Activated effector memory CD4-positive, alpha-beta T cell treated with anti-CD3 and anti-CD28 coated beads, Interleukin-2, amount 50 U/mL, for 16 hours (primary cell): ENCODE data around the gene GLYATL3.
"Not testable (repeated sequence)": the region's sequence is repeated elsewhere in the genome, so short reads cannot be mapped to it uniquely, and the experiment has no call there.

ENCODE experiments used
- DNase-seq: peaks from one replicate; pipeline ENCODE4 v3.0.0-alpha.2; 2020

The GLYATL3 gene

DNA sequence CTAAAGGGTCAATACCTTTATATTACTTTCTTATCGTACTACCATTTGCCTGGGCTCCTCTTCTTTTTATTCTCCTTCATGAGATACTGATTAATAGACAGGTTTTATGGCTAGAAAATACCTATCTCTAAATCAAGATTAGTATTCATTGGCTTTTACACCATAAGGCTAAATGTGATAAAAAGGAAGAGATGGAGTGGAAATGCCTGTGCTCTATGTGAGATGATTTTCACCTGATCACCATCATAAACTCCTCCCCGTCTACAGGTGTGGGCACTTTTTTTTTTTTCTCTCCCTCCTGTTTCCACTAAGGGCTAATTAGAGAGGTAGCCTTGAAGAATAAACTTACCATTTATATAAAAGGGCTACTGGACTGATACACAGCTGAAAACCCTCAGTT lies at the start of gene GLYATL3:
Gene GLYATL3 (plus strand): TSS at position 301 of the 400 bp plus-strand sequence. CDS start 12,068 bp downstream, outside the sequence.
- DNase-seq: no peak

GRCh38 chr6:49453221-49453620 lies 46.5 kb upstream of the GLYATL3 start:
- DNase-seq: no peak

GRCh38 chr6:49454787-49455709 lies 44.7 kb upstream of the GLYATL3 start:
- no peak for DNase-seq

DNA sequence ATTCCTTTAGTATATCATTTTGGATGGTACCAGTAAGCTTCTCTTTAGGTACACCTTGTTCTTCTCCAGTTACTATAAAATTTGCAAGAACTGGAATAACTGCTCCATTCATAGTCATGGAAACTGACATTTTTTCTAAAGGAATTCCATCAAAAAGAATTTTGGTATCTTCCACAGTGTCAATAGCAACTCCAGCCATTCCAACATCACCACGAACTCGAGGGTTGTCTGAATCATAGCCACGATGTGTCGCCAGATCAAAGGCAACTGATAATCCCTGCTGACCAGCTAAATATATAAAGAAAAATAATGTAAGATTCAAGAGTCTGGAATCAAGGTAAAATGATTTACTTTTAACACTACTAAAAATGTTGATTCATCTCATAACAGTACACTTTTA lies 42.0 kb upstream of the GLYATL3 start:
- no peak for DNase-seq

DNA sequence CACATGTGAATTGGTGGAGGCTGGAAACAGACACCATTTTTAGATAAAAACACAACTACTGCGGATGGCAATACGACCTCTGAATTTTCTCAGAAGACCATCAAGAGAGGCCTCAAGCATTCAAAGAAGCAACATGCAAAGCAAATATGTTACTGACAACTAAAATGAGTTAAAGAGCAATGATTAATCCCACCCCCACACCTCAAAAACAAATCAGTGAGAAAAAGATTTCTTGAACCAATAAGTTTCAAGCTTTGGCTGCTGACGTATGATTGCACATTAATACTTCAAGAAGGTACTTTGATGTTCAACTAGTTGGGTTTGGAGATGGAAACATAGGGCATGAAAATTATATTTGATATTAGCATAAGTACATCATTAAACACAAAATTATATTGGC lies 37.7 kb upstream of the GLYATL3 start:
- DNase-seq: no peak

DNA sequence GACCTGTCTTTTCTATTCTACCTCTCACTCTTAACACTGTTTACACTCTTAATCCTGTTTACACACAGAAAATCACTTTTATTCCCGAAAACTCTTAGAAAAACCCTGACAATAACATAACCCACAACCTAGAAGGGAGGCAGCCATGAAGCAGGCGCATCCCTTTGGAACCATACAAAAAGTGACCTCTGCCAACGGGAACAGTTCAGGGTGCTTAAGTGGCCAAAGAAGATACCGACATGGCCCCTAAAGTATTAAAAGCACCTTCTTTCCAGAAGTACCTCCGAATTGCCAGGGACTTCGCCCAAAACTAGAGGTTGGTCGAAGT lies 37.2 kb upstream of the GLYATL3 start:
- DNase-seq: no peak

GRCh38 chr6:49462927-49463611 lies 36.7 kb upstream of the GLYATL3 start, which contains the start of the genes CENPQ and MMUT:
Gene CENPQ (plus strand): TSS chr6:49463370. CDS start chr6:49470177, 6,807 bp downstream.
Gene MMUT (minus strand): TSS chr6:49463253. CDS start chr6:49459466, 3,787 bp downstream.
- peak; percentile 95 for DNase-seq

DNA sequence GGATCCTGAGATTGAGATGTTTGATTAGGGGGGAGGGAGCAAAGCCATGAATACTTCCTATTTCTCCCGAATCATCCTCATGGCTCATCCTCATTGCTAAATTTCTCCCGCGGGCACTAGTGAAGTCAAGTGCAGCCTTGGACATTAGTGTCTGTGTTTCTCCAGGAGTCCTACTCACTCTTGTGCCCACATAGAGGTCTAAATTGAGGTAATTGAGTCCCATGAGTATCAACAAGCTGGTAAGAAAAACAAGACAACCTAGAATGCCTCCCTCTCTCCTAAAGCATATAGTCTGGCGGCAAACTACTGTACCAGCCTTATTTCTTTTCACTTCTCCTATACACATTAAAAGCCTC lies 36.1 kb upstream of the GLYATL3 start:
- no peak for DNase-seq

DNA sequence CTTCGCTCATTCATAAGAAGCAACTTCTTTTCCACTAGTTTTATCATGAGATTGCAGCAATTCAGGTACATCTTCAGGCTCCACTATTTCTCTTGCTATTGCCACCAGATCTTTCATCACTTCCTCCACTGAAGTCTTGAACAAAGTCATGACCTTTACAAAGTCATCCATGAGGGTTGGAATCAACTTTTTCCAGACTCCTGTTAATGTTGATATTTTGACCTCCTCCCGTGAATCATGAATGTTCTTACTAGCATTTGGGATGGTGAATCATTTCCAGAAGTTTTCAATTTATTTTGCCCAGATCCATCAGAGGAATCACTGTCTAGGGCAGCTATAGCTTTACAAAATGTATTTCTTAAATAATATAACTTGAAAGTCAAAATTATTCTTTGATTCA lies 35.0 kb upstream of the GLYATL3 start:
- DNase-seq: no peak

DNA sequence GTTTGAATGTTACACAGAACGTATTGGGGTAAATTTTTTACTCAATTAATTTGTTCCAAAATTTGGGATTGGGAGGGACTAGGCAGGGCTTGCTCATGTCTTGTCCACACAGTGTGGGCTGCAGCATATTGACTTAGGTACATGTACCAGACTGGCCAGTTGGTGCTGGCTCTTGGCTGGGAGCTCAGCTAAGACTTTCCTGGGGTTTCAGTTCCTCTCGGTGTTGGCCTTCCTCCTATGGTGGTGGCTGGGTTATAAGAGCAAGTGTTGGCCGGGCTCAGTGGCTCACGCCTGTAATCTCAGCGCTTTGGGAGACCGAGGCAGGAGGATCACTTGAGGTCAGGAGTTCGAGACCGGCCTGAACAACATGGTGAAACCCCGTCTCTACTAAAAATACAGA lies 31.7 kb upstream of the GLYATL3 start:
- no peak for DNase-seq

DNA sequence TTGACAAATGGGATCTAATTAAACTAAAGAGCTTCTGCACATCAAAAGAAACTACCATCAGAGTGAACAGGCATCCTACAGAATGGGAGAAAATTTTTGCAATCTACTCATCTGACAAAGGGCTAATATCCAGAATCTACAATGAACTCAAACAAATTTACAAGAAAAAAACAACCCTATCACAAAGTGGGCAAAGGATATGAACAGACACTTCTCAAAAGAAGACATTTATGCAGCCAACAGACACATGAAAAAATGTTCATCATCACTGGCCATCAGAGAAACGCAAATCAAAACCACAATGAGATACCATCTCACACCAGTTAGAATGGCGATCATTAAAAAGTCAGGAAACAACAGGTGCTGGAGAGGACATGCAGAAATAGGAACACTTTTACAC lies 23.2 kb upstream of the GLYATL3 start:
- not testable (repeated sequence) for DNase-seq

- no peak for DNase-seq
Measured at GRCh38 chr6:49479308-49479970, 20.3 kb upstream of the GLYATL3 start.

GRCh38 chr6:49481846-49482245 lies 17.9 kb upstream of the GLYATL3 start:
- not testable (repeated sequence) for DNase-seq

DNA sequence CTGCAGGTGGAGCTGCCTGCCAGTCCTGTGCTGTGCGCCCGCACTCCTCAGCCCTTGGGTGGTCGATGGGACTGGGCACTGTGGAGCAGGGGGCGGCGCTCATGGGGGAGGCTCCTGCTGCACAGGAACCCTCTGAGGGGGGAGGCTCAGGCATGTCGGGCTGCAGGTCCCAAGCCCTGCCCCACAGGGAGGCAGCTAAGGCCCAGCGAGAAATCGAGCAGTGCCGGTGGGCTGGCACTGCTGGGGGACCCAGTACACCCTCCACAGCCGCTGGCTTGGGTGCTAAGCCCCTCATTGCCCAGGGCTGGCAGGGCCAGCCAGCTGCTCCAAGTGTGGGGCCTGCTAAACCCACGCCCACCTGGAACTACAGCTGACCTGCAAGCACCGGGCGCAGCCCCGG lies 16.3 kb upstream of the GLYATL3 start:
- DNase-seq: not testable (repeated sequence)

GRCh38 chr6:49490633-49491032 lies 9.1 kb upstream of the GLYATL3 start:
- DNase-seq: no peak

DNA sequence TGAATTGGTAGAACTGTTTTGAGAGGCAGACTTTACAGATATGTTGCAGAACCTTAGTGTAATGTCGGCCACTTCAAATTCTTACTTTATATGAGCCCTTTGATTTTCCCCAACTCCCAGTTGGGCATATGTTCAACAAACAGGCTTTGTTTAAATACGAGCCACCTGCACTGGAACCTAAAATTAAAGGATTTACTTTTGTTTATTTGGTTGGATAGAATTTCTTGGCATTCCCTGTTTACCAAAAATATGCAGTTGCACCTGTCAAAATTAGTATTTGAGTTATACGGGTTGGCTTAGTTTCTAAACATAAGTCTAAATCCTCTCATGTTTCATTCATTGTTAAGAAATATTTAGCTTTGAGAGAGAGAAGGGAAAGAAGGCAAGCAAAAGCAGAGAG lies 2.4 kb upstream of the GLYATL3 start:
- DNase-seq: no peak

DNA sequence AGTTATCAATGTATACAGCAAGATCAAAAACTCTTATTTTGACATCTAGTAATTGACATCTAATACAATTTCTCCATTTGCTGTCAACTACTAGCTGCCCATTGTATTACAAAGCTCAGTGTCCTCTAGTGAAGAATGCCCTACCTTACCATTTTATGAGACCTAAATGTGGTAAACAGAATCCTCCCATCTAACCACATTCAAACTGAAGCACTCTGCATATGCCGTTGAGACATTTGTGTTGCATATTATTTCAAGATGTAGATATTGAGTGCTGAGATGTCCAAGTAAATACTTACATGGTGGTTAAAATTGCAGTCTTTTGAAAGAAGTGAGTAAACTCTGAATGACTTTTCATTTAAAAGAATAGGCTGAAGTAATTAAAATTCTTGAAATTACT lies 597 bp upstream of the GLYATL3 start:
- no peak for DNase-seq

DNA sequence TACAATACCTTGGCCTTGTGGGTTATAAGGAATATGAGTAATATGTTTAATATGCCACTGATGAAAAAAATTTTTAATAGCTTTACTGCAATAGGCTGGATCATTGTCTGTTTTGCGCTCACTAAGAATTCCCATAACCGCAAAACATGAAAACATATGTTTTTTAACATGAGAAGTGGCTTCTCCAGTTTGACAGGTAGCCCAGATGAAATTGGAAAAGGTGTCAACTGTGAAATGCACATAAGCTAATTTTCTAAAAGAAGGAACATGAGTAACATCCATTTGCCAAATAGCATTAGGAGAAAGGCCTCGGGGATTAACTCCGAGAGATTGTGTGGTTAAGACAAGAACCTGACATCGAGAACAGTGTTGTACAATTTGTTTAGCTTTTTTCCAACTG lies 4.9 kb downstream of the GLYATL3 start:
- DNase-seq: no peak

DNA sequence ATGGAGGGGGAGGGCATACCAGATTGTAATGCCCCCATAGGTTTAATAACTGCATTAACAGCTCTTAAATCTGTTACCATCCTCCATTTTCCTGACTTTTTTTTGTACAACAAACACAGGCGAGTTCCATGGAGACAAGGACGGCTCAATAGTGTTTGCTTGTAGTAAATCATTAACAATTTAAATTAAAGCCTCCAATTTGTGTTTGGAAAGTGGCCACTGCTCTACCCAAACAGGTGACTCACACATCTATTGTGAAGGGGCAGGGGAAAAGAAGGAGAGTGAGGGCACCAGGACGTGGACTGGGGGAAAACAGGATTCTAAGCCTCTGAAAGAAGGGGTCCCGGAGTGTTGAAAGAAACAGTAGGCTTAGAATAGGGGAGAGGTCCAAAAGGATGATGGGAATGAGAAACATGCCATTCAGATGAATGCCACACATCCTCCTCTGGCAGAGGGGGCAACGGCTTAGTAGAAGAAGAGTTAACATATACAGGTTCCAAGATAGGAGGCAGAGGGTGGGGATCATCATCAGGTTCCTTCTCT lies 6.9 kb downstream of the GLYATL3 start:
- DNase-seq: no peak

GRCh38 chr6:49509342-49509741 lies 9.6 kb downstream of the GLYATL3 start:
- no peak for DNase-seq

DNA sequence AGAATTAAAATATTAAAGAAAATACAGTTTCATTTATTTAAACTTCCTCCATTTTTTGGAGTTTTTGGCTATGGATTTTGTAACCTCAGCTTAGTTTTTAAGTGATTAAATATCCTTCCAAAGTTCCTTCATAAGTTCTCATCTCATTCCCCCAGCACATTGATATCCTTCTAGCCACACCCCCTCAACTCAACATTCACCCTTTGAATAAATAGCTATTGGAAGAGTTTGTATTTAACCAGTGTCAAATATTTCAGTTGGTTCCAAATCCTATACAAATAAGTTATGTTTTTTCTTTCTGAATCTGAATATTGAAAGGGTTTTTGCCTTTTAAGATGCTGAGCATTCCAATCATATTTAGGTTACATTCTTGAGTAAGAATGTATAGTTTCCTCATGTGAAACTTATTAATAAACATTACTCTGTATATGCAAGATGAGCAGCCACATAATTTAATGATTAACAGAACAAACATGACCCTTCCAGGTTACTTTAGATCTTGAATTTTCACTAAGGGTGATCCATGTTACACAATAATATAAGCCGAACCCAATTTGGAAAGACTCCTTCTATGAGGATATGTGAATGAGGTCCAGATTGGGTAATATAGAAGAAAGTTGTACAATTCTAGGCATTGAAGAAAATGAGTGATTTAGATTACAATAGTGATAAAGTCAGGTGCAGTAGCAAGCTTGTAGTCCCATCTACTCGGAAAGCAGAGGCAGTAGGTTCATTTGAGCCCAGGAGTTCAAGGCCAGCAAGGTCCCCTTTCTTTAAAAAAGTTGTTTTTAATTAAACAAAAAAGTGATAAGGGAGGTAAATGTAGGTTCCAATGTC lies 13.6 kb downstream of the GLYATL3 start:
- no peak for DNase-seq
